B cell (primary cell): ENCODE data around the gene VPS13A. TPM values are rescaled to one million over a fixed set of nuclear protein-coding genes. Genes with fewer than 3 reads are reported as not detected.

ENCODE experiments used
- ATAC-seq: fragments of 200-7000 bp; cut with Tn5 transposase; one replicate; pipeline ENCODE4 v1.10.0; 2021; ENCODE audit warnings: low read depth, mild to moderate bottlenecking, moderate number of reproducible peaks, moderate library complexity
- CTCF ChIA-PET: fragments of 350-600 bp; sonication (Branson Sonifier 250); formaldehyde crosslinking; loops from one replicate; lab custom pipeline; 2021; ENCODE audit warnings: antibody characterized with exemption, inconsistent platforms; lab: Charles Lee
- POLR2A ChIA-PET: fragments of 350-600 bp; sonication (Branson Sonifier 250); formaldehyde crosslinking; loops from one replicate; lab custom pipeline; 2021; ENCODE audit warnings: antibody characterized with exemption; lab: Charles Lee
- DNase-seq: peaks from one replicate; pipeline ENCODE4 v3.0.0; 2013
- H2AFZ ChIP-seq: 2 replicates; pipeline ENCODE4 v1.6.1; 2012; ENCODE audit warnings: mild to moderate bottlenecking, low read depth, low read length; ENCODE audit not compliant: insufficient read depth, poor library complexity, severe bottlenecking
- H3K27ac ChIP-seq, 2 donors: 1 replicate in 1 of 2; 2 replicates in 1 of 2; pipeline ENCODE4 v1.5.1; 2012 to 2013; ENCODE audit warnings: low read length in 2 of 2, mild to moderate bottlenecking in 2 of 2, moderate library complexity in 1 of 2
- H3K27me3 ChIP-seq, 4 experiments: fragments of 200-600 bp in 1 of 4; sonication (generic) in 1 of 4; replicated peaks in 1 of 4; 1 replicate in 2 of 4; 2 replicates in 2 of 4; pipeline versions ENCODE4 v1.6.1 to v1.7.0; 2013 to 2016; ENCODE audit warnings: low read length in 3 of 4, mild to moderate bottlenecking in 2 of 4, mixed read lengths in 1 of 4, moderate library complexity in 1 of 4; ENCODE audit not compliant: insufficient read depth in 4 of 4, control insufficient read depth in 3 of 4; ENCODE audit errors: control extremely low read depth in 1 of 4
- H3K36me3 ChIP-seq, 2 experiments: replicated peaks in 1 of 2; 1 replicate in 1 of 2; 2 replicates in 1 of 2; pipeline versions ENCODE4 v1.6.1 to v1.7.1; 2013; ENCODE audit warnings: low read length in 1 of 2; ENCODE audit not compliant: insufficient read depth in 2 of 2, control insufficient read depth in 1 of 2; ENCODE audit errors: control extremely low read depth in 1 of 2, extremely low read depth in 1 of 2
- H3K4me1 ChIP-seq, 2 donors: fragments of 200-600 bp in 1 of 2; sonication (generic) in 1 of 2; 1 replicate in 1 of 2; 2 replicates in 1 of 2; pipeline versions ENCODE4 v1.5.1 to v1.6.1; 2013 to 2017; ENCODE audit warnings: low read length in 2 of 2; ENCODE audit not compliant: control insufficient read depth in 2 of 2, insufficient read depth in 2 of 2
- H3K4me2 ChIP-seq: replicated peaks from 2 replicates; pipeline ENCODE3; 2012; ENCODE audit warnings: mild to moderate bottlenecking, low read depth, low read length; ENCODE audit not compliant: poor library complexity, severe bottlenecking
- H3K4me3 ChIP-seq, 5 experiments: fragments of 200-600 bp in 1 of 5; sonication (generic) in 1 of 5; 1 replicate in 3 of 5; 2 replicates in 2 of 5; pipeline versions ENCODE4 v1.5.1 to v1.7.0; 2011 to 2016; ENCODE audit warnings: low read length in 4 of 5, mild to moderate bottlenecking in 4 of 5, low read depth in 2 of 5, control low read depth in 1 of 5, moderate library complexity in 1 of 5; ENCODE audit not compliant: insufficient read depth in 1 of 5; ENCODE audit errors: control extremely low read depth in 1 of 5, extremely low read depth in 1 of 5
- H3K79me2 ChIP-seq: fragments of 200-600 bp; sonication (generic); one replicate; pipeline ENCODE4 v1.6.0; 2016; ENCODE audit warnings: low read length; ENCODE audit not compliant: control insufficient read depth, insufficient read depth
- H3K9ac ChIP-seq: fragments of 200-600 bp; sonication (generic); 2 replicates; pipeline ENCODE4 v1.6.1; 2017; ENCODE audit warnings: mild to moderate bottlenecking, low read length, moderate library complexity
- H3K9me3 ChIP-seq, 3 donors: one replicate each; pipeline versions ENCODE4 v1.6.1 to v1.7.1; 2013; ENCODE audit warnings: low read length in 2 of 3; ENCODE audit not compliant: control insufficient read depth in 2 of 3, insufficient read depth in 1 of 3; ENCODE audit errors: control extremely low read depth in 1 of 3
- H4K20me1 ChIP-seq: 2 replicates; pipeline ENCODE4 v1.6.0; 2012; ENCODE audit warnings: mild to moderate bottlenecking, low read length; ENCODE audit not compliant: insufficient read depth, control insufficient read depth, poor library complexity, severe bottlenecking
- H3K27ac Mint-ChIP-seq: one replicate; pipeline ENCODE4 v1.8.0; 2021; ENCODE audit warnings: mixed read lengths
- H3K27me3 Mint-ChIP-seq: one replicate; pipeline ENCODE4 v1.8.0; 2021; ENCODE audit warnings: mixed read lengths
- H3K4me1 Mint-ChIP-seq: one replicate; pipeline ENCODE4 v1.8.0; 2021; ENCODE audit warnings: mixed read lengths
- H3K4me3 Mint-ChIP-seq: one replicate; pipeline ENCODE4 v1.8.0; 2021; ENCODE audit warnings: mixed read lengths
- H3K9me3 Mint-ChIP-seq: one replicate; pipeline ENCODE4 v1.8.0; 2022; ENCODE audit warnings: mixed read lengths; ENCODE audit not compliant: insufficient read depth
- EZH2 ChIP-seq: IDR thresholded peaks from 2 replicates; pipeline ENCODE4 v1.6.1; 2012; ENCODE audit warnings: borderline replicate concordance, low read depth, mild to moderate bottlenecking, moderate library complexity, low read length; ENCODE audit not compliant: insufficient read depth, poor library complexity, severe bottlenecking
- WGBS: methylation state at CpG from one replicate; pipeline ENCODE4 v1.1.5; 2013; ENCODE audit warnings: missing lambda C conversion rate; ENCODE audit not compliant: insufficient coverage; 5-methylcytosine and 5-hydroxymethylcytosine counted together
- intact Hi-C: fragments of 100-400 bp; cut with micrococcal nuclease; formaldehyde crosslinking; loops from one replicate; pipeline ENCODE4 v1.10.0; 2022
- polyA plus RNA-seq: library from polyadenylated mRNA; depleted of rRNA; stranded (reverse); fragments of >200 nt; gene quantifications from 2 replicates; pipeline ENCODE4 v1.2.3, GENCODE V29; 2012
- total RNA-seq, 2 donors: library from RNA; stranded (reverse); fragments of 120-200 nt in 1 of 2; gene quantifications; 1 replicate in 1 of 2; 2 replicates in 1 of 2; pipeline versions ENCODE4 v1.2.3 to v1.2.4, GENCODE V29; 2013 to 2022
- TF ChIP-seq, protein P1 (sequence below): fragments of 200-600 bp; IDR thresholded peaks from one replicate; pipeline ENCODE4 v1.8.0; 2022; ENCODE audit warnings: antibody characterized with exemption, mild to moderate bottlenecking

Gene VPS13A
- total and polyA plus RNA-seq, 2 donors (not counting 1 experiment from before 2014, with no cell fraction given), result 6.5 to 57.8 TPM

DNA sequence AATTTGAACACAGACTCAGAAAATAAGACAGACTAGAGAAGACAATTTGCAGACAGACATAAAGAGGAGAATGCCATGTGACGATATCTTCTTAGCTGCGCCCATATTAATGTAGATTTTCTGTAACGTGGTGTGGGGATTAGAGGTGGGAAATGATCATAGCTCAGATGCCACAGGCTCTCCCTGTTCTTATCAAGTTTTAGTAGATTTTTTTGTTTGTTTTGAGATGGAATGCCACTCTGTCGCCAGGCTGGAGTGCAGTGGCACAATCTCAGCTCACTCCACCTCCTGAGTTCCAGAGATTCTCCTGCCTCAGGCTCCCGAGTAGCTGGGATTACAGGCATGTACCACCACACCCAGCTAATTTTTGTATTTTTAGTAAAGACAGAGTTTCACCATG, 59.4 kb downstream of the VPS13A start:
- Histone ChIP-seq H4K20me1 (no peaks in the 10 kb centered on the region), H3K27me3 (no peaks in the 10 kb centered on the region), H3K9ac (no peak overlapping the region), H3K9me3 (no peaks in the 10 kb centered on the region), H3K27ac (no peak overlapping the region), H3K4me2 (no peak overlapping the region), H3K79me2 (no peaks in the 10 kb centered on the region), H3K36me3 (peaks cover 0 to 6% of the 10 kb centered on the region in 2 experiments), H2AFZ (no peak overlapping the region), H3K4me3 (no peak overlapping the region), H3K4me1 (no peaks in the 10 kb centered on the region)
- CTCF ChIA-PET, result no interaction called here
- WGBS, result 100% methylated on average over 3 of the region's 5 CpGs
- POLR2A ChIA-PET, result no interaction called here
- Mint-ChIP-seq H3K4me1 (no peaks in the 10 kb centered on the region), H3K27me3 (no peaks in the 10 kb centered on the region), H3K4me3 (no peak overlapping the region), H3K27ac (no peak overlapping the region), H3K9me3 (no peaks in the 10 kb centered on the region)
- TF ChIP-seq, protein P1, sequence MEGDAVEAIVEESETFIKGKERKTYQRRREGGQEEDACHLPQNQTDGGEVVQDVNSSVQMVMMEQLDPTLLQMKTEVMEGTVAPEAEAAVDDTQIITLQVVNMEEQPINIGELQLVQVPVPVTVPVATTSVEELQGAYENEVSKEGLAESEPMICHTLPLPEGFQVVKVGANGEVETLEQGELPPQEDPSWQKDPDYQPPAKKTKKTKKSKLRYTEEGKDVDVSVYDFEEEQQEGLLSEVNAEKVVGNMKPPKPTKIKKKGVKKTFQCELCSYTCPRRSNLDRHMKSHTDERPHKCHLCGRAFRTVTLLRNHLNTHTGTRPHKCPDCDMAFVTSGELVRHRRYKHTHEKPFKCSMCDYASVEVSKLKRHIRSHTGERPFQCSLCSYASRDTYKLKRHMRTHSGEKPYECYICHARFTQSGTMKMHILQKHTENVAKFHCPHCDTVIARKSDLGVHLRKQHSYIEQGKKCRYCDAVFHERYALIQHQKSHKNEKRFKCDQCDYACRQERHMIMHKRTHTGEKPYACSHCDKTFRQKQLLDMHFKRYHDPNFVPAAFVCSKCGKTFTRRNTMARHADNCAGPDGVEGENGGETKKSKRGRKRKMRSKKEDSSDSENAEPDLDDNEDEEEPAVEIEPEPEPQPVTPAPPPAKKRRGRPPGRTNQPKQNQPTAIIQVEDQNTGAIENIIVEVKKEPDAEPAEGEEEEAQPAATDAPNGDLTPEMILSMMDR, result no peak
- TF ChIP-seq EZH2, result no peak
- DNase-seq, result no peak
- ATAC-seq, result no peak
- intact Hi-C loops, result no loop called here

- intact Hi-C loops, result no loop called here
These were observed 60.6 kb downstream of the VPS13A start for GRCh38 chr9:77237896-77238295.

More at GRCh38 chr9:77237896-77238295, 60.6 kb downstream of the VPS13A start:
- Mint-ChIP-seq H3K4me3 (no peak overlapping the region), H3K27ac (no peak overlapping the region), H3K4me1 (no peaks in the 10 kb centered on the region), H3K27me3 (no peaks in the 10 kb centered on the region), H3K9me3 (no peaks in the 10 kb centered on the region)
- Histone ChIP-seq H3K4me2 (no peak overlapping the region), H3K36me3 (peaks cover 0 to 8% of the 10 kb centered on the region in 2 experiments), H3K79me2 (no peaks in the 10 kb centered on the region), H3K27ac (no peak overlapping the region), H3K9me3 (no peaks in the 10 kb centered on the region), H3K9ac (no peak overlapping the region), H3K4me1 (no peaks in the 10 kb centered on the region), H2AFZ (no peak overlapping the region), H4K20me1 (no peaks in the 10 kb centered on the region), H3K4me3 (no peak overlapping the region), H3K27me3 (no peaks in the 10 kb centered on the region)
- ATAC-seq, result no peak
- no CpG with 5 or more reads among the region's 2 CpGs for WGBS
- no peak for TF ChIP-seq EZH2
- TF ChIP-seq, protein P1, result no peak
- CTCF ChIA-PET, result interaction anchor here (0.7 to 0.8 kb wide), 2 partner anchors 25 to 194 kb away, joined by 3 to 5 read pairs; no protein-coding TSS in a partner anchor
- DNase-seq, result no peak
- POLR2A ChIA-PET, result no interaction called here
